ENCODE results near the gene S100A10.
A peak's percentile ranks its signal among the peaks of the same experiment; 100 is the strongest.

The S100A10 gene

DNA sequence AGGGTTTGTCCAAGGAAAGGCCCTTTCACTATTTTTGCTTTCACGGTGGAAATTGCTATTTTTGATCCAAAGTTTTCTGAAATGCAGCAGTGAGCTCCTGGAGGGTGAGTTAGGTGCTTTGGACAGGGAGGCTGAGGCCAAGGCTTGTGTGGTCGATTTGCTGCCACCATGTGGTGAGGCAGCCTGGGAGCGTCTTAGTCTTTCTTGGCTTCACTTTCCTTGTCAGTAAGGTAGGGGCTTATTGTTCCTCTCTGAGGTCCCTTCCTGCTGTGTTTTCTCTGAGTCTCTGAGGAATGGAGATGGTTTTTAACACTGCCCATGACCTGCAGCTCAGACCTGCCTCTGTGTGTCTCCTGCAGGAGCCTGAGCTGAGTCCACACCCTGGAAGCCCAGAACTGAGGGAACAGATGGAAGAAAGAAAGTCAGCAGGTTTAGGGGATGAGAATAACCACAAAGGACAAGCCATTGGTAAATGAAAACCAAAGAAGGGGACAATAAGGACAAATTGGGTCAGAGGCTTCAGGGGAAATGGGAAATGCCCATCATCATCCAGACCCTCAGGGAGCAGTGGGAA lies 20.1 kb upstream of the S100A10 start:
- no peak for DNase-seq (ENCODE audit: low read depth in 3 of 3, low spot score in 1 of 3)

DNA sequence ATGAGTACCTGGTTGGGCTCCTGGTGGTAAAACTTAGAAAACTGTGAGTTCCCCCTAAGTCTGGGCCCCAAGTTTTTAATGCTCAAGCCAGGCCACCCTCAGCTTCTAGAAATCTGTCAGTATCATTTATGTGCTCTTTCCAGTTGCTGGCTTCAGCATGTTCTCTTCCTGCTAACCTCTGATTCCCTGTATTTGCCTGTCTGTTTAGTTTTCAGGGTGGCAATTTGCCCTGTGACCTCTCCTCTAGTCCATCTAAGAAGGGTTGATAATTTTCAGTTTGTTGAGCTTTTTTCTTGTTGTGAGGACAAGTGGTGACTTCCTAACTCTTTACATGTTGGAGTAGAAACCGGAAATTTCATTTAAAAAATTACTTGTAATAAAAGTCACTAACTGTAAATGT lies 16.0 kb upstream of the S100A10 start:
- DNase-seq (ENCODE audit: low read depth in 3 of 3, low spot score in 1 of 3) = no peak

DNA sequence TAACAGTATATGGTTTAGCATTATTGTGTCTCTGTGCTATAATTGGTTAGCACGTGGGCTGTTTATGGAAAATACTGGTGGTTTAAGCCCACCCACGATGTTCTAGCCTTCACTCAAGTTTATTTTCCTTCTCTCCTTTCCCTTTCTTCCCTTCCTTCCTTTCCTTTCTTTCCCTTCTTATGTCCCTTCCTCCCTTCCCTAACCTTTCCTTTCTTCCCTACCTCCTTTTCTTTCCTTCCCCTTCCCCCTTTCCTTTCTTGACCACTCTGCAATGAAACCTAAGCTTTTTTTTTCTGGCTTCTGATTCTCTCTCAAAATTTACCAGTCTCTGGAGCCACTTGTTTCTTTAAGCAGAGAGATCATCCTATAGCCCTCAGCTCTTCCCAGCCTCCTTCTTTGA lies 13.4 kb upstream of the S100A10 start:
- DNase-seq (ENCODE audit: low read depth in 3 of 3, low spot score in 1 of 3) = no peak

DNA sequence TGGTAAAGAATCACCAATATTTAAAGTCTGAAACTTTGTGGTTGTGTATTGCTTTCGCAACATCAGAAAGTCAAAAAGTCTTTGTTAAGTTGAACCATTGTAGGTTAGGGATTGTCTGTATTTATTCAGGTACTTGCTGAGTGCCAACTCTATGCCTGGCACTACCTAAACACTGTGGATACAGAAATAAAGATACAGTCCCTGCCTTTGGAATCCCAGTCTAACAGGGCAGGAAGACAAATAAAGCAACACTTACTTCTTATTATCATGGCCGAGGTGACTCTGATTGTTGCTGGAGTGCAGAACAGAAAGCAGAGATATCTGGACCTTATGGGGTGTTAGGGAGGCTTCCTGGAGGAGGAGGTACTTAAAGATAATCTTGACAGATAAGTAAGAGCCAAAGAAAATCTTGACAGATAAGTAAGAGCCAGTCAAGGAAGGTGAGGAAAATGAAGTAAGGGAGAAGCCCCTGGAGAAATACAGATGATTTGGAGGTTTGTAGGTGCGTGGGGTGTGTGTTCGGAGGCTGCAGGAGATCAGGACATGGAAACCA lies 11.8 kb upstream of the S100A10 start:
- DNase-seq (ENCODE audit: low read depth in 3 of 3, low spot score in 1 of 3) = no peak

DNA sequence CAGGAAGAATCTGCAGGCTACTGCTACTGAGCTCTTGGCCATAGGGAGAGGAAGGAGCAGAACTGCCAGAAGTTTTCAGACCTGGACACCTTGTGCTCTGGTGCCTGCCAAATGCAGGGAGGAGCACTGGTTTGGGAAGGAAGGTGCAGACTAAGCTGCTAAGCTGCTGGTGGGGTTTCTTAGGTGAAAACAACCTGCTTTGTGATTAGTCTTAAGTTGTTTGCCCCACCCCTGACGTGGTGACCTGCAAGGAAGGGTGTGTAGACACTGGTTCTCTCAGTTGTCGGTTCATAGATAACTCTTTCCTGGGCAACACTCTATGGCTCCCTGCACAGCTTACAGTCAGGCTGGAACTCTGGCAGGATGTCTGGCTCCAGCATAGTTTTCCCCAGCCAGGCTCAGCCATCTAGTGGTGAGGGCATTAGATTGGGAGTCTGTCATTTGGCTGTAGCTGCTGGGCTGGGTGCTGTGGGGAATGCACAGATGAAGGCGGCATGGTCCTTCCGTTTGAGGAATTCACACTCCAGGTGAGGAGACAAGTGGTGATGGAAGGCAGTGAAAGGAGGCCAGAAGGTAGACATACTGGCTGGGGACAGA lies 10.3 kb upstream of the S100A10 start:
- DNase-seq (ENCODE audit: low read depth in 3 of 3, low spot score in 1 of 3) = no peak

DNA sequence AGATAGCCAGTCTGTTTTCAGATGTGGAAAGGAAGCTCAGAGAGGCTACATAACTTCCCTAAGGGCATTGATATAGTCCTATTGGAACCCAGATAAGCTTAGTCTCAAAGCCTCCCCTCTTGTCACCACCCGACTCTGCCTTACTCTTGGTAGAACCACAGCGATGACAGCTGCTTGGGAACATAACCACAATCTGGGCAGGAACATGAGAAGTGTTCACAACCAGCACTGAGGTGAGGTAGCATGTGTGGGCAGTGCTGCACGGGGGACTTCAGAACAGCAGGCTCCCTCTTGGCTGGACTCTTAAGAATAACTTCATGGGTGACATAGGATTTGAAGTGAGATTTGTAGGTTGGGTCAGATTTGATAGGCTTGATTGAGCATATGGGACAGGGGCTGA lies 9.3 kb upstream of the S100A10 start:
- DNase-seq (ENCODE audit: low read depth in 3 of 3, low spot score in 1 of 3) = no peak

DNA sequence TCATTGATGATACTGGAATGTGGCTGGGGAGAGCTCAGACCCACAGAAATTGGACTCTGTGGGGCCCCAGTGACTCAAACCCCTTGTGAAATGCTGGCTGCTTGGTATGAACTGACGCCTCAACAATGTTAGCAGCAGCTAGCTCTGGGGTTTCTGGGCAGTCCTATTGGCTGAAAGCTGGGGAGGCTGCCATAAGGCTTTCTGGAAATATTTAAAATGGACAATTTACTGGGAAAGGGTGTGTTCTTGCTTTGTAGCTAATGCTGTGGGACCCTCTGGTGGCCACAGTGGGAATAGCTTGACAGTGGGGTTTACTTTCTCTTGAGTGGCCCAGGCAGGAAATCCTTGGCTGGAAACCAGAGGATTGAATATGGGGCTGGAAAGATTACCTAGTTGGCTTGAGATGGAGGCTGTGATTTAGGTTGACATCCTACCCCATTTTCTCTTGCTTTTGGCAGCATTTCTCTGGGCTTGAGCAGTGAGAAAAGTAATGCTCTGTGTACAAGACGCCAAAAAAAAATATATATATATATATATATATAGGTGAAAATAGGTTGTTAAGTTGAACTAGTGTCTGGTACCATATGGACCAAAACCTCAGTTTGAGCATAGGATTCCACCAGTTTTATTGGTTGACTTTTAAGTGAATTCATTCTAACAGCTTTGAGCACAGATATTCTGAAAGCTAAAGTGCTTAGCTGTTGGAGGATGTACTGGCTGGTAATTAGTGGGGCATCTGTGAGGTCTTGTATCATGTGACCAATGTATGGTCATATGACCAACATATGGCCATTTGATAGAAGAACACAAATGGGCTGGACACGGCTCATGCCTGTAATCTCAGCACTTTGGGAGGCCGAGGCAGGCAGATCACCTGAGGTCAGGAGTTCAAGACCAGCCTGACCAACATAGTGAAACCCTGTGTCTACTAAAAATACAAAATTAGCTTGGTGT lies 8.2 kb upstream of the S100A10 start:
- DNase-seq (ENCODE audit: low read depth in 3 of 3, low spot score in 1 of 3) = peak; percentile 22 to 65 (median 54)

DNA sequence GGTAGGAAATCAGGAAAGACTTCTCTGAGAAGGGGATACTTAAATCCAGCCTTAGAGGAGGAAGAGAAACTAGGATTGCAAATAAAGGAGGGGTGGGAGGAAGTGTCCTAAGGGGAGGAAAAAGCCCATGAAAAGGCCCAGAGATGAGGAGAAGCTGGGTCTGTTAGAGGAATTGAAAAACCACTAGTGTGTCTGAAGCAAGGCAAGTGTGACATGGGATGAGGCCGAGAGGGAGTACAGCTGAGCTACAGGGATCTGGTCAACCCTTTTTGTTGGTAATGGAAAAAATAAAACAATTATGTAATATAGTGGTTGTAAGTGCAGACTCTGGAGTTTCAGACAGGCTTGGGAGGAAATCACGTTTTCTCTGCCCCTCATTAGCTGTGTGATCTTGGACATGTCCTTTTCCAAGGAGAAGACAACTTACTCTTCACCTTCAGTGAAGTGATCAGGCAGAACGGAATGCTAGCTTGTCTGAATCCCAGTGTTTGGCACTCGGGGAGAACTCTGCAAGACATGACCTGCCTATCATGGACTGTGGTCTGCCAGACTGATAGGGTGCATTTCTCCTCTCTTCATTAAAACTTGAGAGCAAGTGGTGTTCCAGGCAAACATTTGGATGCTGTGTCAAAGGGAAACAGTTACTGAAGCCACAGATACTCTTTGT lies 7.4 kb upstream of the S100A10 start:
- no peak for DNase-seq (ENCODE audit: low read depth in 3 of 3, low spot score in 1 of 3)

DNA sequence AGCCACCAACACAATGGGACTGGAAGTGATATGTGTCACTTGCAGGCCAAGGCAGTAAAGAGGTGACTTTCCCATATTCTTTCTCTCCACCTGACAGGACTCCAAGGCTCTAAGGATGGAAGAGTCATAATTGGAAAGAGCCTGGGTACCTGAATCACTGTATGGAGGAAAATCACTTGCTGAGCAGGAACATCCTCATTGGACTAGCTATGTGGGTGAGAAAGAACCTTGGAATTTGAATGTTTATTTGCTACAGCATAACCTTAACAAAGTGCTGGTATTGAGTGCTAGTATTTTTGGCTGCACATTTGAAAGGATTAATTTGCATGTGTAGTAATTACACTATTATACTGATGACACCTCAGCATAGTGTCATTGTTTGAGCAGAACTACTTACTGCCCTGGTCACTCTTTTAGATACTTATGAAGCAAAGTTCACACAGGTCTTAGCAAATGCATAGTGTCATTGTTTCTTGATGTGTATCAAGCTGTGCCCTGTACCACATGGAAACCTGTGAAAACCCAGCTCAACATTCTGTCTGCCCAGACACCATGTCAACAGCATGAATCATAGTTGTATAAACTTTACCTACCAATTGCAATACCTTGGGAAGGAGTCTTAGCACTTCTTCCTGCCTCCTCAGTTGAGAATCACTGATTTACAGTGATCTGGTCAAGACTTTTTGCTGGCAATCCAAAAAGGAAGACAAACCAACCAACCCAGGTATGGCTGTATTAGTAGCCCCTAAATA lies 5.1 kb upstream of the S100A10 start:
- no peak for DNase-seq (ENCODE audit: low read depth in 3 of 3, low spot score in 1 of 3)

DNA sequence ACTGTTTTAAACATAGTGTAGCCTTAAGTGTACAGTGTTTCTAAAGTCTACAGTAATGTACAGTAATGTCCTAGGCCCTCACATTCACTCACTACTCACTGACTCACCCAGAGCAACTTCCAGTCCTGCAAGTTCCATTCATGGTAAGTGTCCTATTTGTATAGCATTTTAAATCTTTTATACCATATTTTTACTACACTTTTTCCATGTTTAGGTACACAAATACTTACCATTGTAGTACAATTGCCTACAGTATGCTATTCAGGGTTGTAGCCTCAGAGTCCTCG lies 3.6 kb upstream of the S100A10 start:
- no peak for DNase-seq (ENCODE audit: low read depth in 3 of 3, low spot score in 1 of 3)

DNA sequence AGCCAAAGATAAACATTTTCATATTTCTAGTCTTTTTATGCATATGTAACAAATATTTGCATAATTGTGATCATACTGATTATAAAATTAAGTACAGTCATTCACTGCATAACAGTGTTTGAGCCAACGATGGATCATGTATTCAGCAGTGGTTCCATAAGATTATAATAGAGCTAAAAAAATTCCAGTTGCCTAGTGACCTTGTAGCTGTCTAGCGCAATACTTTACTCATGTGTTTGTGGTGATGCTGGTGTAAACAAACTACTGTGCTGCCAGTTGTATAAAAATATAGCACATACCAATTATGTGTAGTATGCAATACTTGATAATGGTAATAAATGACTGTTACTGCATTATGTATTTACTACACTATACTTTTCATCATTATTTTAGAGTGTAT lies 2.1 kb upstream of the S100A10 start:
- DNase-seq (ENCODE audit: low read depth in 3 of 3, low spot score in 1 of 3) = no peak

DNA sequence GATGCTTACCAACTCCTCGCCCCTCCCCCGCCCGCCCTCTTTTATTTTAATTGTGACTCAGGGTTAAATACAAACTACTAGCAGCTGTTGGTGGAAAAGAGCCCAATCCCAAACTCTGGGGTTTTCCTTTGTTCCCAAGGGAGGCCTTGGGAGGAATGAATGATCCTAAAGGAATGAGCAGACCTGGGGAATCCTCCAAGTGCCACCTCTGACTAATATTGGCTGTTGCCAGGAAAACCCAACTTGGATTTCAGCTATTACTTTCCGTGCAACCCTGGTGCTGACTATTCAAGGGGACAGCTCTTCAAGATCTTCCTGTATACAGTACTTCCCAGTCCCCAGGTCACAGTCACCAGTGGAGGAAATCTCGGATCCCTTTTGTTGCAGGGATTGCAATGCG lies 1.3 kb upstream of the S100A10 start:
- DNase-seq (ENCODE audit: low read depth in 3 of 3, low spot score in 1 of 3) = no peak

DNA sequence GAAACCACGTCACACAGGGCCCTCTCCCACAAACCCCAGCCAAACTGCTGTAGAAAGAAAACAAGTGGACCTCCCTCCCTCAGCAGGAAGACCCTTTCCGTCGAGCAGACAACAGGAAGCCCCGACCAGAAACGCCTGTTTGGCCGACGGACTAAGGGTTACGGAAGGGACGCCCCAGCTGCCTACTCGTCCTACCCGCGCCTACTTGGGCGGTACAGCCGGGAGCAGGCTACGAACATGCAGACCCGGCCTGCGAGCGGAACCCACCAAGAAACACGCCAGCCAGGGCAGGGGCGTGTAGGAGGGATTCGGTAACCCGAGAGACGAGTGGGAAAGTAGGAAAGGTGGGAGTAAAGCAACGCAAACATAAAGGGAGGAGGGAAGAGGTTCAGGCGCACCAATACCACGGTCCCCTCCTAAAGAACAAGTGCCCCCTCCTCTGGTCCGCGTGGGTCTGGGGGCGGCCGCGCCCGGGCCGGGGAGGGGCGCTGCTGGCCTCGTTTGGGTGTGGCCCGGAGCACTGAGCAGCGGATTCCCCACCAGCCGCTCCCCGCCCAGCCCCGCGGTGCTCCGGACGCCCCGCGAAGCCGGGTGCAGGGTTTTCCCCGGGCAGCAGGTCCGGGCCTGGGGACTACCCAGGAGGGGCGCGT lies 450 bp downstream of the S100A10 start:
- peak in 1 of 3 donors; percentile 17 for DNase-seq (ENCODE audit: low read depth in 3 of 3, low spot score in 1 of 3)

DNA sequence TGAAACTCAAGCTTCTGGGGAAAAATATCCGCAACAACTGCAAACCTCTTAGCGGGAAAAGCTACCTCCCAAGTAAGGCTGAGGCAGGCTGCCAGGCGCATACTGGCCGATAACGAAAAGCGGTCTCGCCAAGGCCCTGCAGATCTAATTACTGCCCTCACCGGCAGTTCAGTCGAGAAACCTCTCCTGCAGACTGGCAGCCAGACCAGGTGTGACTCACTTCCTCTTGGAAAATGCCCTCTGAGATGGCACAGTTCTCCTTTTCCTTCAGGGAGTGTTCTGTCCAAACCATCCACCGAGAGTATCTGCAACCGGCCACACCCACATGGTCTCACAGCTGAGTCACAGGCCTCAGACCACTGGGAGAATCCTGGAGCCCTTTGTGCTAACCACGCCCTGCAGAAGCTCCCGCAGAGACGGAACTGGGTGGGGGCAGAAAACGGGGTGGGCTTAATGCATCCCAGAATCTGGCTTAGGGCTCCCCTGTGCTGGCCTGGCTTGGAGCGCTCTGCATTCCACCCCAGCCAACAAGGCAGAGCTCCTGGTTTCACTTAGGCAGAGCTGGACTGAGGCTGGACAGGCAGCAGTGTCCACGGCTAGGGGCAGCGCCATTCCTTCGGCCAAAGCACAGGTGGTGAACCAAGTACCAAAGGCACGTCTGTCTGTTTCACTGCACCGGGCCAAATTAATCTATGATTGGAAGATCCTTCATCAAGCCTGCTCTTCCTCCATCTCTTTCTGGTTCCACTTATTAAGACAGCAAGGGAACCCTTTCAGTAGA lies 1.2 kb downstream of the S100A10 start:
- no peak for DNase-seq (ENCODE audit: low read depth in 3 of 3, low spot score in 1 of 3)

DNA sequence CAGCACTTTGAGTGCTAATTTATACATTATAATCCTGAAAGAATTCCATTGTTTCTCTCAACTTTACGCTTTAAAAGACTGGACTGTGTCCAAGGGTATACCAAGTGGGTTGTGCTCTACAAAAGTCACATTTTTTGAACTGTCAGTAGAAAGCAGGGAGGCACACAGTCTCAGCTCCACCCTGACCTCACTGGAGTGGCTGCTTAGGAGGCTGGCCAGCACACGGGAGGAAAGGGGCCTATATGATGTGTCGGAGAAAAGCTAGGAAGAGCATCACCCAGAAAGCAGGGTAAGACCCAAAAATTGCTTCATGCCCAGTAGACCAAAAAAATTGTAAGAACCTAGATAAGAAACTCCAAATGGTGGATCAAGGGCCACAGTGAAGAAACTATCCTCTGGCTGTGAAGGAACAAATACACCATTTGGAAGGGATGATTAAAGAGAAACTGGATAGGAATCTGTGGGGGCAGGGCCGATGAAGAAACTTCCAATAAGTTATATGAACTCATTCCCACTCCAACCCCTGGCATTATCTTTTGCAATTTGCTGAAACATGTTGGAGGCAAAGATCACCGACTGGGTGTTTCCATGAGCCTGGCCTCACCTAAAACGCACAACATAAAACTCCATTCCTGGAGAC lies 1.9 kb downstream of the S100A10 start:
- DNase-seq (ENCODE audit: low read depth in 3 of 3, low spot score in 1 of 3) = no peak

DNA sequence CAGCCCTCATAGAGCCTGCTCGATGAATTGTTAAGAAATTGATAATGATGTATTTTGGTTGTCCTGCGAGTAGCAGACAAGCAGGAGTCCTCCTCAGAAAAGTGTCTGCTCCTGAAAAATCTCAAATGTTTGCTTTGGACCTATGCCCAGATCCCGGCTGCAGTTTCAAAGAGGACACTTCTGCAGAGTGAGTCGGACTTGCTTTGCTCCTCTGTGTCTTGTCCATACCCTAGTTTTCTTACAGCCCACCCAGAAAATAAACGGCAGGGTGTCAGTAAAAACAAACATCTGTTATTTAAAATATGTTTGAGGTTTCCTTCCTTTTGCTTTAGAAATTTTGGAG lies 2.8 kb downstream of the S100A10 start:
- DNase-seq (ENCODE audit: low read depth in 3 of 3, low spot score in 1 of 3) = no peak

DNA sequence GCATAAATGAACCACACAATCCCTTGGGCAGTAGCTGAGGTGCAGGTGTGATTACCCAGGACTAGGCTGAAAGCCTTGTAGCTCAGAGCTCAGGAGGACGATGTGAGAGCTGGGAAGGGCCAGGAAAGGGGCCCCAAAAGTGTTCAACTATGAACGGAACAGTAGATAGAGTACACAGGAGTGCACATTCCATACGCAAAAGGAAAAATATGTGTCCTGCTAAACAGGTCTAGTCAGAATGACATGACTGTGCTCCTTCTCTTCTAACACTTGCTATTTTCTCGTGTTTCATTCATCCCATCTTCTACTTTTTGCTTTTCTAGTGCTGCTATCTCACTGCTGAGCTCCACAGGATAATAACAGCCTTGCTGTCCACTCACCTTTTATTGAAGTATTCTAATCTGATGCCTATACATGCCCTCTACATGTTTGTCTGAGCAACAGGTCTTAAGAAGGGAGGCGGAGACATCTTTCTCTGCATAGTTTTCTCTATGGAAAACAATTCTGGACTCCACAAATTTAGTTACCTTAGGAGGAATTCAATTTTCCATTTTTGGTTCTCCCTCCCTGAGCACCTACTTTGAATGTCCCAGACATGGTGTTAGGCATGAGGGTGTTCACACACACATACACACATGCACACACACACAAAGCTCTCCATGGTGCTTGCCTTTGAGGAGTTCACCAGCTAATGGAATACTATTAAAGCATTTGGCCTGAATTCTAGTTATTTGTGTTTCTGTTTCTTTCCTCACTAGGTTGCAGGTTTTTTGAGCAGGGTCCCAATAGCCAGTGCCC lies 3.4 kb downstream of the S100A10 start:
- DNase-seq (ENCODE audit: low read depth in 3 of 3, low spot score in 1 of 3) = no peak

DNA sequence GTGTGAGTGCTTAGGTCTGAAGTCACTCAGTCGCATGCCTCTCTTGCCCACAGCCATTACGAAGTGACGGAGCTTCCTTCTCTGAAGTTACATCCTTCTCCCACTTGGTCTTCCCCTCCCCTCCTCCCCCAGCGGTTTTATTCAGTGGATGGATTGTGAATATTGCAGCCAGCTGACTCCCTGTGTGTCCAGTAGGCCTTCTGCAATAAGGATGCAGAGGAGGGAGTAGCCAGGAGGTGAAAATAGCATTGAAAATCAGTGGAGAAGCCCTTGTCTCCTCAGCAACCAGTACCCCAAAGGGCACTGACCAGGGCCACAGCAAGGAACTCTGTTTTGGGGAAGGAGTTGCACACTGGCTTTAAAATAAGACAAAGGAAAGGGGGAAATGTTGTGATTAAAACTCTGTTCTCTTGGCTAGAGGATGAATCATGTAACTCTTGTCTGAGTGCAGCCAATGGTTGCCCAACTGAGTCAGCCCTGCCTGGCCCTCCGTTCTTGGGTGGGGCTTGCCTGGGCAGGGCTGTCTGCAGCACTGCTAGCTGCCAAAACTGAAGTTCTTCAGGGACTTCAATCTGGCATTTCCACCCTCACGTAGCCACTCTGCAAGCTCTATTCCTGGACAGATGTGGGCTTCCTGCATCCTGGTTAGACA lies 4.3 kb downstream of the S100A10 start:
- no peak for DNase-seq (ENCODE audit: low read depth in 3 of 3, low spot score in 1 of 3)
